Colonic mucosa (tissue), 4 donors: ENCODE measurements around the gene DTNBP1. TPM values are rescaled to one million over a fixed set of nuclear protein-coding genes. Genes with fewer than 3 reads are reported as not detected.

Experiments
- DNase-seq: peaks from one replicate; pipeline ENCODE4 v3.0.0-alpha.2; 2020
- H3K27ac ChIP-seq: fragments of 200-600 bp; one replicate; pipeline ENCODE4 v1.8.0; 2021
- H3K27me3 ChIP-seq: fragments of 200-600 bp; one replicate; pipeline ENCODE4 v1.8.0; 2021
- H3K36me3 ChIP-seq: fragments of 200-600 bp; one replicate; pipeline ENCODE4 v1.8.0; 2021
- H3K4me1 ChIP-seq: fragments of 200-600 bp; one replicate; pipeline ENCODE4 v1.8.0; 2021; ENCODE audit warnings: mild to moderate bottlenecking
- H3K4me3 ChIP-seq: fragments of 200-600 bp; one replicate; pipeline ENCODE4 v1.8.0; 2021
- H3K9ac ChIP-seq, 2 donors: one replicate each; pipeline ENCODE4 v1.7.0; 2013; ENCODE audit warnings: control low read depth in 2 of 2, low read depth in 2 of 2, low read length in 2 of 2
- H3K9me3 ChIP-seq: fragments of 200-600 bp; one replicate; pipeline ENCODE4 v1.8.0; 2021
- intact Hi-C: fragments of 100-400 bp; cut with DNase I; formaldehyde crosslinking; loops from one replicate; pipeline ENCODE4 v1.14.1; 2022
- total RNA-seq, 2 donors: library from RNA; stranded (reverse); fragmentation: NEBNext Ultra II Directional in 1 of 2; extraction: Animal tissue kit (Norgen Biotek cat#: 25700) in 1 of 2; gene quantifications; one replicate each; pipeline ENCODE4 v1.2.1, GENCODE V29; 2021
- TF ChIP-seq, protein P1 (sequence below): fragments of 200-600 bp; IDR thresholded peaks from one replicate; pipeline ENCODE4 v1.8.0; 2022; ENCODE audit warnings: antibody characterized with exemption, mild to moderate bottlenecking
- donor health status: healthy.
- donor health status: DM: no; HTN: no; CAD: no.
- donor health status: DM: no; HTN: no; CAD: no.

DTNBP1 gene
- total RNA-seq, 2 donors from 2014 or later: 17.4 to 22.0 TPM

- TF ChIP-seq, protein P1, sequence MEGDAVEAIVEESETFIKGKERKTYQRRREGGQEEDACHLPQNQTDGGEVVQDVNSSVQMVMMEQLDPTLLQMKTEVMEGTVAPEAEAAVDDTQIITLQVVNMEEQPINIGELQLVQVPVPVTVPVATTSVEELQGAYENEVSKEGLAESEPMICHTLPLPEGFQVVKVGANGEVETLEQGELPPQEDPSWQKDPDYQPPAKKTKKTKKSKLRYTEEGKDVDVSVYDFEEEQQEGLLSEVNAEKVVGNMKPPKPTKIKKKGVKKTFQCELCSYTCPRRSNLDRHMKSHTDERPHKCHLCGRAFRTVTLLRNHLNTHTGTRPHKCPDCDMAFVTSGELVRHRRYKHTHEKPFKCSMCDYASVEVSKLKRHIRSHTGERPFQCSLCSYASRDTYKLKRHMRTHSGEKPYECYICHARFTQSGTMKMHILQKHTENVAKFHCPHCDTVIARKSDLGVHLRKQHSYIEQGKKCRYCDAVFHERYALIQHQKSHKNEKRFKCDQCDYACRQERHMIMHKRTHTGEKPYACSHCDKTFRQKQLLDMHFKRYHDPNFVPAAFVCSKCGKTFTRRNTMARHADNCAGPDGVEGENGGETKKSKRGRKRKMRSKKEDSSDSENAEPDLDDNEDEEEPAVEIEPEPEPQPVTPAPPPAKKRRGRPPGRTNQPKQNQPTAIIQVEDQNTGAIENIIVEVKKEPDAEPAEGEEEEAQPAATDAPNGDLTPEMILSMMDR: no peak
- H3K9ac ChIP-seq: no peak overlapping the region
- H3K27ac ChIP-seq: no peak overlapping the region
- no peaks in the 10 kb centered on the region for H3K4me1 ChIP-seq
- no peak for DNase-seq
- no peak overlapping the region for H3K4me3 ChIP-seq
- H3K36me3 ChIP-seq: no peaks in the 10 kb centered on the region
- H3K9me3 ChIP-seq: no peaks in the 10 kb centered on the region
- no peaks in the 10 kb centered on the region for H3K27me3 ChIP-seq
- intact Hi-C loops: no loop called here
Observed at GRCh38 chr6:15522427-15522826, 140.4 kb downstream of the DTNBP1 start.

- no peaks in the 10 kb centered on the region for H3K9me3 ChIP-seq
- intact Hi-C loops: no loop called here
- H3K9ac ChIP-seq: no peak overlapping the region
- no peaks in the 10 kb centered on the region for H3K36me3 ChIP-seq
- no peaks in the 10 kb centered on the region for H3K4me1 ChIP-seq
- no peaks in the 10 kb centered on the region for H3K27me3 ChIP-seq
- no peak overlapping the region for H3K4me3 ChIP-seq
- no peak for DNase-seq
- H3K27ac ChIP-seq: no peak overlapping the region
- TF ChIP-seq, protein P1: no peak
Observed at GRCh38 chr6:15522026-15522425, 140.8 kb downstream of the DTNBP1 start.

- Histone ChIP-seq H3K4me1 (no peaks in the 10 kb centered on the region), H3K4me3 (no peak overlapping the region), H3K9me3 (no peaks in the 10 kb centered on the region), H3K27ac (no peak overlapping the region), H3K9ac (no peak overlapping the region), H3K27me3 (no peaks in the 10 kb centered on the region), H3K36me3 (no peaks in the 10 kb centered on the region)
- no peak for DNase-seq
- TF ChIP-seq, protein P1: no peak
- intact Hi-C loops: no loop called here
Observed at GRCh38 chr6:15521582-15521981, 141.2 kb downstream of the DTNBP1 start.

DNA sequence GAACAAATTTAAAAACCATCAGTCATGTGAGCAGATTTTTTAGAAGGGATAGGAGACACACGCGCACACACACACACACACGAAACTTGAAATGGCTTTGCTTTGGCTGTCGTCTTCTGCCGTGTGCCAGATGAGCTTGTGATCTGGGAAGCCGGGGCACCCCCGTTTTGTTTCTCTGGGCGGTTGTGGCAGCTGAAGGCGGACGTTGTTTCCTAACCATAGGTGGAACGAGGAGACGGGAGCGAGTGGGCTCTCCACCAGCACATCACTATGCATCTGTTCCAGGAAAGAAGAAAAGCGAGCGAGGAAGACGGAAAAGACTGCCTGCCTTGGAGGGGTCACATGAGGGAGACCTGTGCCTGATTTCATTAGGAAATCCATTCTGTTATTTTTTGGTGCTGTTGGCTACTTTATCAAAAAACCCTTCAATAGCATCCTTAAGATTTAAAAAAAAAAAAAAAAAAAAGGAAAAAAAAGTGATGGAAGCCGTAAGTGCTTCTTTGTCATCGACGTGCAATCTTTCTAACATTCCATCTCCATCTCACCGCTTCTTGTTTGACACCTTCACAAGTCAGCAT is 142.1 kb downstream of the DTNBP1 start:
- Histone ChIP-seq H3K36me3 (no peaks in the 10 kb centered on the region), H3K4me1 (no peaks in the 10 kb centered on the region), H3K4me3 (no peak overlapping the region), H3K27me3 (no peaks in the 10 kb centered on the region), H3K27ac (no peak overlapping the region), H3K9me3 (no peaks in the 10 kb centered on the region), H3K9ac (no peak overlapping the region)
- no peak for DNase-seq
- intact Hi-C loops: no loop called here
- TF ChIP-seq, protein P1: no peak

- Histone ChIP-seq H3K4me3 (no peak overlapping the region), H3K9me3 (no peaks in the 10 kb centered on the region), H3K27ac (no peak overlapping the region), H3K4me1 (no peaks in the 10 kb centered on the region), H3K27me3 (no peaks in the 10 kb centered on the region), H3K9ac (no peak overlapping the region), H3K36me3 (no peaks in the 10 kb centered on the region)
- TF ChIP-seq, protein P1: no peak
- DNase-seq: no peak
- intact Hi-C loops: no loop called here
Observed at GRCh38 chr6:15519681-15520080, 143.1 kb downstream of the DTNBP1 start.
